Muscle of leg (tissue), 11 donors: ENCODE results near the gene PTPRT. TPM values are rescaled to one million over a fixed set of nuclear protein-coding genes. Genes with fewer than 3 reads are reported as not detected.

Experiments used
- DNase-seq: peaks from one replicate; pipeline ENCODE4 v3.0.0; 2013
- H3K27ac ChIP-seq: one replicate; pipeline ENCODE4 v1.5.1; 2013; ENCODE audit warnings: mild to moderate bottlenecking, low read length, control low read depth
- H3K27me3 ChIP-seq: one replicate; pipeline ENCODE4 v1.6.1; 2013; ENCODE audit warnings: low read length; ENCODE audit not compliant: control insufficient read depth, insufficient read depth
- H3K36me3 ChIP-seq: one replicate; pipeline ENCODE4 v1.6.1; 2013; ENCODE audit warnings: low read length; ENCODE audit not compliant: control insufficient read depth, insufficient read depth
- H3K4me1 ChIP-seq: one replicate; pipeline ENCODE4 v1.6.1; 2013; ENCODE audit warnings: low read length; ENCODE audit not compliant: control insufficient read depth, insufficient read depth
- H3K4me3 ChIP-seq: one replicate; pipeline ENCODE4 v1.5.1; 2013; ENCODE audit warnings: low read length, control low read depth
- H3K9me3 ChIP-seq: replicated peaks from 2 replicates; pipeline ENCODE4 v1.6.1; 2013; ENCODE audit warnings: low read depth, low read length; ENCODE audit not compliant: control insufficient read depth
- WGBS: methylation state at CpG from one replicate; pipeline ENCODE4 v1.1.5; 2013; ENCODE audit warnings: missing lambda C conversion rate; ENCODE audit not compliant: insufficient coverage; 5-methylcytosine and 5-hydroxymethylcytosine counted together
- polyA plus RNA-seq, 8 donors: library from polyadenylated mRNA; unstranded; fragments of 120-200 nt; gene quantifications; one replicate each; pipeline versions ENCODE4 v1.2.1 to v1.2.3, GENCODE V29; 2013; ENCODE audit warnings: inconsistent platforms in 1 of 8, low replicate concordance in 1 of 8; ENCODE audit not compliant: insufficient read length in 8 of 8, insufficient read depth in 1 of 8
- total RNA-seq: library from RNA; stranded (reverse); fragments of 120-200 nt; gene quantifications from one replicate; pipeline ENCODE4 v1.2.4, GENCODE V29; 2013

Gene PTPRT
- total and polyA plus RNA-seq, 9 donors: 0.10 to 0.94 (median 0.51) TPM

- H3K27me3 ChIP-seq: no peaks in the 10 kb centered on the region
- H3K4me3 ChIP-seq: no peak overlapping the region
- no peaks in the 10 kb centered on the region for H3K4me1 ChIP-seq
- DNase-seq: no peak
- 20% methylated on average over 1 of the region's 2 CpGs for WGBS
- H3K36me3 ChIP-seq: no peaks in the 10 kb centered on the region
- no peak overlapping the region for H3K27ac ChIP-seq
- H3K9me3 ChIP-seq: no peaks in the 10 kb centered on the region
Measured at GRCh38 chr20:42963796-42964195, 225.9 kb downstream of the PTPRT start.

GRCh38 chr20:42961771-42962170 is 227.9 kb downstream of the PTPRT start:
- 80% methylated on average over 3 of the region's 6 CpGs for WGBS

GRCh38 chr20:42959996-42960395 is 229.7 kb downstream of the PTPRT start:
- Histone ChIP-seq H3K27me3 (no peaks in the 10 kb centered on the region), H3K27ac (no peak overlapping the region), H3K9me3 (no peaks in the 10 kb centered on the region), H3K4me1 (no peaks in the 10 kb centered on the region), H3K36me3 (no peaks in the 10 kb centered on the region), H3K4me3 (no peak overlapping the region)
- DNase-seq: no peak
- WGBS: 77% methylated on average over 1 of the region's 2 CpGs

More at GRCh38 chr20:42961771-42962170, 227.9 kb downstream of the PTPRT start:
- DNase-seq: no peak
- no peaks in the 10 kb centered on the region for H3K9me3 ChIP-seq
- no peaks in the 10 kb centered on the region for H3K36me3 ChIP-seq
- no peaks in the 10 kb centered on the region for H3K27me3 ChIP-seq
- H3K27ac ChIP-seq: no peak overlapping the region
- no peak overlapping the region for H3K4me3 ChIP-seq
- H3K4me1 ChIP-seq: no peaks in the 10 kb centered on the region

GRCh38 chr20:42958367-42959069 is 231.2 kb downstream of the PTPRT start:
- Histone ChIP-seq H3K36me3 (no peaks in the 10 kb centered on the region), H3K4me1 (no peaks in the 10 kb centered on the region), H3K27ac (no peak overlapping the region), H3K9me3 (no peaks in the 10 kb centered on the region), H3K27me3 (no peaks in the 10 kb centered on the region), H3K4me3 (no peak overlapping the region)
- WGBS: no CpG with 5 or more reads among the region's 2 CpGs
- DNase-seq: no peak

- DNase-seq: no peak
- Histone ChIP-seq H3K36me3 (no peaks in the 10 kb centered on the region), H3K27ac (no peak overlapping the region), H3K4me3 (no peak overlapping the region), H3K9me3 (no peaks in the 10 kb centered on the region), H3K4me1 (no peaks in the 10 kb centered on the region), H3K27me3 (no peaks in the 10 kb centered on the region)
- 75% methylated on average over 1 of the region's 1 CpG for WGBS
Measured at GRCh38 chr20:42957704-42958095, 232.0 kb downstream of the PTPRT start.

- H3K27ac ChIP-seq: no peak overlapping the region
- WGBS: no CpG with 5 or more reads among the region's 9 CpGs
- H3K4me3 ChIP-seq: no peak overlapping the region
- no peak for DNase-seq
- H3K4me1 ChIP-seq: no peaks in the 10 kb centered on the region
- no peaks in the 10 kb centered on the region for H3K27me3 ChIP-seq
- no peaks in the 10 kb centered on the region for H3K36me3 ChIP-seq
- H3K9me3 ChIP-seq: no peaks in the 10 kb centered on the region
Measured at GRCh38 chr20:42957018-42957703, 232.5 kb downstream of the PTPRT start.

- no CpG with 5 or more reads among the region's 4 CpGs for WGBS
- Histone ChIP-seq H3K27me3 (no peaks in the 10 kb centered on the region), H3K4me3 (no peak overlapping the region), H3K4me1 (no peaks in the 10 kb centered on the region), H3K27ac (no peak overlapping the region), H3K36me3 (no peaks in the 10 kb centered on the region), H3K9me3 (no peaks in the 10 kb centered on the region)
- DNase-seq: no peak
Measured at GRCh38 chr20:42955713-42956112, 234.0 kb downstream of the PTPRT start.

GRCh38 chr20:42954951-42955350 is 234.8 kb downstream of the PTPRT start:
- DNase-seq: no peak
- Histone ChIP-seq H3K27ac (no peak overlapping the region), H3K4me3 (no peak overlapping the region), H3K9me3 (no peaks in the 10 kb centered on the region), H3K4me1 (no peaks in the 10 kb centered on the region), H3K36me3 (no peaks in the 10 kb centered on the region), H3K27me3 (no peaks in the 10 kb centered on the region)
- WGBS: 41% methylated on average over 3 of the region's 5 CpGs

GRCh38 chr20:42949950-42950349 is 239.8 kb downstream of the PTPRT start:
- Histone ChIP-seq H3K9me3 (peaks cover 2% of the 10 kb centered on the region), H3K27ac (no peak overlapping the region), H3K4me3 (no peak overlapping the region), H3K27me3 (no peaks in the 10 kb centered on the region), H3K36me3 (no peaks in the 10 kb centered on the region), H3K4me1 (peaks cover 4% of the 10 kb centered on the region)
- 87% methylated on average over 3 of the region's 7 CpGs for WGBS
- no peak for DNase-seq

- Histone ChIP-seq H3K27ac (no peak overlapping the region), H3K36me3 (no peaks in the 10 kb centered on the region), H3K9me3 (peaks cover 2% of the 10 kb centered on the region), H3K27me3 (peaks cover 2% of the 10 kb centered on the region), H3K4me1 (peaks cover 4% of the 10 kb centered on the region), H3K4me3 (no peak overlapping the region)
- WGBS: 31% methylated on average over 7 of the region's 10 CpGs
- DNase-seq: peak; percentile 63
Measured at GRCh38 chr20:42945234-42945994, 244.3 kb downstream of the PTPRT start.
